ENCODE measurements around the gene SAP30. TPM values are rescaled to one million over a fixed set of nuclear protein-coding genes. Genes with fewer than 3 reads are reported as not detected.
A peak's percentile ranks its signal among the peaks of the same experiment; 100 is the strongest.

Gene SAP30
- total RNA-seq, 5 donors from 2014 or later (not counting 1 experiment from before 2014, with no cell fraction given) = 2.8 to 5.8 (median 4.1) TPM

- Mint-ChIP-seq H3K27ac (no peak overlapping the region), H3K27me3 (no peaks in the 10 kb centered on the region), H3K4me3 (no peak overlapping the region), H3K36me3 (no peaks in the 10 kb centered on the region), H3K4me1 (peaks cover 9 to 20% (median 17%) of the 10 kb centered on the region in 3 donors), H3K9me3 (no peaks in the 10 kb centered on the region)
- Histone ChIP-seq H3K36me3 (ENCODE audit: control insufficient read depth in 2 of 2, extremely low read depth in 1 of 2, insufficient read depth in 1 of 2, low read length in 1 of 2) (no peaks in the 10 kb centered on the region), H3K27ac (ENCODE audit: low read length) (no peak overlapping the region), H3K9me3 (no peaks in the 10 kb centered on the region), H3K4me1 (ENCODE audit: control insufficient read depth in 1 of 2, extremely low read depth in 1 of 2, insufficient read depth in 2 of 2, low read length in 2 of 2) (peaks cover 4 to 6% of the 10 kb centered on the region in 2 experiments), H3K27me3 (replicated peaks in 1 of 2; ENCODE audit: control insufficient read depth in 2 of 2, extremely low read depth in 1 of 2, insufficient read depth in 2 of 2, low read length in 1 of 2) (peaks cover 0 to 3% of the 10 kb centered on the region in 2 experiments), H3K4me3 (ENCODE audit: control insufficient read depth in 1 of 2, extremely low read depth in 1 of 2, low read length in 1 of 2) (no peak overlapping the region)
- DNase-seq (no peak), ATAC-seq (replicated peaks in 1 of 4) (no peak)
- ChIA-PET POLR2A (no interaction called here), CTCF (no interaction called here)
- no CpG with 5 or more reads among the region's 3 CpGs for WGBS (ENCODE audit: insufficient coverage)
Measured at GRCh38 chr4:173362666-173363065, 8.1 kb upstream of the SAP30 start.

- no peaks in the 10 kb centered on the region for H3K36me3 Mint-ChIP-seq
- ATAC-seq (replicated peaks in 1 of 4) = no peak
- peak overlapping the region; percentile 24 to 52 for H3K27ac Mint-ChIP-seq
- ChIA-PET POLR2A (interaction anchor here in 1 of 2 donors (0.5 kb wide), 1 partner anchor 12 kb away, joined by 3 read pairs; no protein-coding TSS in a partner anchor), CTCF (interaction anchor here in 1 of 2 donors (0.6 kb wide), 1 partner anchor 57 kb away, joined by 4 read pairs; no protein-coding TSS in a partner anchor)
- Histone ChIP-seq H3K27ac (ENCODE audit: low read length) (no peak overlapping the region), H3K36me3 (ENCODE audit: control insufficient read depth in 2 of 2, extremely low read depth in 1 of 2, insufficient read depth in 1 of 2, low read length in 1 of 2) (no peaks in the 10 kb centered on the region), H3K4me3 (ENCODE audit: control insufficient read depth in 1 of 2, extremely low read depth in 1 of 2, low read length in 1 of 2) (no peak overlapping the region), H3K9me3 (no peaks in the 10 kb centered on the region), H3K4me1 (ENCODE audit: control insufficient read depth in 1 of 2, extremely low read depth in 1 of 2, insufficient read depth in 2 of 2, low read length in 2 of 2) (peaks cover 7 to 11% of the 10 kb centered on the region in 2 experiments), H3K27me3 (replicated peaks in 1 of 2; ENCODE audit: control insufficient read depth in 2 of 2, extremely low read depth in 1 of 2, insufficient read depth in 2 of 2, low read length in 1 of 2) (no peaks in the 10 kb centered on the region)
- DNase-seq = no peak
- no peak overlapping the region for H3K4me3 Mint-ChIP-seq
- no peaks in the 10 kb centered on the region for H3K9me3 Mint-ChIP-seq
- no CpG with 5 or more reads among the region's 2 CpGs for WGBS (ENCODE audit: insufficient coverage)
- peaks cover 18 to 31% (median 25%) of the 10 kb centered on the region in 3 donors for H3K4me1 Mint-ChIP-seq
- no peaks in the 10 kb centered on the region for H3K27me3 Mint-ChIP-seq
Measured at GRCh38 chr4:173365359-173365996, 5.3 kb upstream of the SAP30 start.

- Mint-ChIP-seq H3K27me3 (no peaks in the 10 kb centered on the region), H3K36me3 (no peaks in the 10 kb centered on the region), H3K9me3 (no peaks in the 10 kb centered on the region), H3K4me1 (peaks cover 24 to 35% (median 31%) of the 10 kb centered on the region in 3 donors), H3K4me3 (no peak overlapping the region), H3K27ac (no peak overlapping the region)
- ChIA-PET POLR2A (interaction anchor here (1.0 to 1.7 kb wide), 2 partner anchors 33 kb away, joined by 3 to 8 read pairs; partner anchors contain the start of gene HMGB2 (in 1 of the 2)), CTCF (interaction anchor here (1.0 to 1.7 kb wide), 4 partner anchors 8 to 48 kb away, joined by 3 to 6 read pairs (median 4); partner anchors contain the start of gene HMGB2 (in 1 of the 2))
- H3K4me3 ChIP-seq (ENCODE audit: control insufficient read depth in 1 of 2, extremely low read depth in 1 of 2, low read length in 1 of 2) = no peak overlapping the region
- no peaks in the 10 kb centered on the region for H3K9me3 ChIP-seq
- H3K4me1 ChIP-seq (ENCODE audit: control insufficient read depth in 1 of 2, extremely low read depth in 1 of 2, insufficient read depth in 2 of 2, low read length in 2 of 2) = peaks cover 9 to 19% of the 10 kb centered on the region in 2 experiments
- no peaks in the 10 kb centered on the region for H3K36me3 ChIP-seq (ENCODE audit: control insufficient read depth in 2 of 2, extremely low read depth in 1 of 2, insufficient read depth in 1 of 2, low read length in 1 of 2)
- no peak overlapping the region for H3K27ac ChIP-seq (ENCODE audit: low read length)
- ATAC-seq (replicated peaks in 1 of 4) = no peak
- peaks cover 0 to 7% of the 10 kb centered on the region in 2 experiments for H3K27me3 ChIP-seq (replicated peaks in 1 of 2; ENCODE audit: control insufficient read depth in 2 of 2, extremely low read depth in 1 of 2, insufficient read depth in 2 of 2, low read length in 1 of 2)
- DNase-seq = no peak
Measured at GRCh38 chr4:173367285-173367684, 3.5 kb upstream of the SAP30 start.

GRCh38 chr4:173367946-173368345 lies 2.8 kb upstream of the SAP30 start:
- H3K27me3 Mint-ChIP-seq = peaks cover 0 to 2% of the 10 kb centered on the region in 2 donors
- H3K4me1 Mint-ChIP-seq = peaks cover 28 to 39% (median 33%) of the 10 kb centered on the region in 3 donors
- Histone ChIP-seq H3K27ac (ENCODE audit: low read length) (no peak overlapping the region), H3K36me3 (ENCODE audit: control insufficient read depth in 2 of 2, extremely low read depth in 1 of 2, insufficient read depth in 1 of 2, low read length in 1 of 2) (no peaks in the 10 kb centered on the region), H3K9me3 (no peaks in the 10 kb centered on the region), H3K4me1 (ENCODE audit: control insufficient read depth in 1 of 2, extremely low read depth in 1 of 2, insufficient read depth in 2 of 2, low read length in 2 of 2) (peaks cover 12 to 23% of the 10 kb centered on the region in 2 experiments), H3K4me3 (ENCODE audit: control insufficient read depth in 1 of 2, extremely low read depth in 1 of 2, low read length in 1 of 2) (no peak overlapping the region), H3K27me3 (replicated peaks in 1 of 2; ENCODE audit: control insufficient read depth in 2 of 2, extremely low read depth in 1 of 2, insufficient read depth in 2 of 2, low read length in 1 of 2) (peaks cover 0 to 12% of the 10 kb centered on the region in 2 experiments)
- 65% methylated on average over 4 of the region's 4 CpGs for WGBS (ENCODE audit: insufficient coverage)
- ATAC-seq (replicated peaks in 1 of 4) (no peak), DNase-seq (no peak)
- no peaks in the 10 kb centered on the region for H3K9me3 Mint-ChIP-seq
- ChIA-PET POLR2A (interaction anchor here (1.0 to 1.7 kb wide), 2 partner anchors 33 to 34 kb away, joined by 3 to 8 read pairs; partner anchors contain the start of gene HMGB2 (in 1 of the 2)), CTCF (interaction anchor here (1.0 to 1.7 kb wide), 4 partner anchors 9 to 49 kb away, joined by 3 to 6 read pairs (median 4); partner anchors contain the start of gene HMGB2 (in 1 of the 2))
- H3K4me3 Mint-ChIP-seq = no peak overlapping the region
- H3K36me3 Mint-ChIP-seq = no peaks in the 10 kb centered on the region
- peak overlapping the region in 1 of 2 donors; percentile 57 for H3K27ac Mint-ChIP-seq

- H3K27ac Mint-ChIP-seq = peak overlapping the region; percentile 95
- ATAC-seq (replicated peaks in 1 of 4) (peak; percentile 23 to 37 (median 28)), DNase-seq (peak in 30 of 35 experiments; percentile 50 to 78 (median 66))
- H3K36me3 ChIP-seq (ENCODE audit: control insufficient read depth in 2 of 2, extremely low read depth in 1 of 2, insufficient read depth in 1 of 2, low read length in 1 of 2) = no peaks in the 10 kb centered on the region
- H3K27me3 ChIP-seq (replicated peaks in 1 of 2; ENCODE audit: control insufficient read depth in 2 of 2, extremely low read depth in 1 of 2, insufficient read depth in 2 of 2, low read length in 1 of 2) = peaks cover 0 to 14% of the 10 kb centered on the region in 2 experiments
- H3K9me3 Mint-ChIP-seq = no peaks in the 10 kb centered on the region
- H3K4me3 ChIP-seq (ENCODE audit: control insufficient read depth in 1 of 2, extremely low read depth in 1 of 2, low read length in 1 of 2) = peak overlapping the region; percentile 95 to 98
- no peaks in the 10 kb centered on the region for H3K36me3 Mint-ChIP-seq
- H3K4me3 Mint-ChIP-seq = peak overlapping the region; percentile 90 to 100 (median 99)
- no peaks in the 10 kb centered on the region for H3K9me3 ChIP-seq
- peaks cover 14 to 24% of the 10 kb centered on the region in 2 experiments for H3K4me1 ChIP-seq (ENCODE audit: control insufficient read depth in 1 of 2, extremely low read depth in 1 of 2, insufficient read depth in 2 of 2, low read length in 2 of 2)
- ChIA-PET POLR2A (interaction anchor here (0.6 to 4.9 kb wide), 7 partner anchors 15 to 914 kb away, joined by 3 to 114 read pairs (median 4); partner anchors contain the start of genes HMGB2 (in 2 of the 2), CEP44 (in 1 of the 2) and FBXO8 (in 1 of the 2)), CTCF (interaction anchor here (0.6 to 3.7 kb wide), 16 partner anchors 10 to 850 kb away, joined by 3 to 40 read pairs (median 5); partner anchors contain the start of gene HMGB2 (in 1 of the 2))
- peak overlapping the region; percentile 60 for H3K27ac ChIP-seq (ENCODE audit: low read length)
- peaks cover 32 to 45% (median 37%) of the 10 kb centered on the region in 3 donors for H3K4me1 Mint-ChIP-seq
- H3K27me3 Mint-ChIP-seq = peaks cover 5 to 7% of the 10 kb centered on the region in 2 donors
- WGBS (ENCODE audit: insufficient coverage) = 2% methylated on average over 7 of the region's 14 CpGs
Measured at GRCh38 chr4:173370130-173370476, 651 bp upstream of the SAP30 start.

Measured in T-cell (primary cell).